ENCODE results near the gene ZSCAN10. TPM values are rescaled to one million over a fixed set of nuclear protein-coding genes. Genes with fewer than 3 reads are reported as not detected.
A peak's percentile ranks its signal among the peaks of the same experiment; 100 is the strongest.

The ZSCAN10 gene
- total and polyA plus RNA-seq, 9 of the 15 experiments (the other 6 are each of a cell fraction or from before 2014, with no cell fraction given) = 0.22 TPM; not detected in 8

- no peak for TF ChIP-seq GTF2F1 (IDR thresholded peaks at IDR 0.05; ENCODE audit: low read depth, low read length)
- TF ChIP-seq NR2F6 (CRISPR knock-in tag; IDR thresholded peaks at IDR 0.05) = no peak
- TF ChIP-seq ZBTB7A (IDR thresholded peaks at IDR 0.05; ENCODE audit: borderline replicate concordance, control insufficient read depth, low read depth, low read length) = peak; percentile 95
- no peak for TF ChIP-seq ZNF143 (CRISPR knock-in tag; IDR thresholded peaks at IDR 0.05)
- TF ChIP-seq IRF2 (CRISPR knock-in tag; IDR thresholded peaks at IDR 0.05) = no peak
- no peak for TF ChIP-seq TAF7 (tag; IDR thresholded peaks at IDR 0.05)
- TF ChIP-seq NFATC3 (IDR thresholded peaks at IDR 0.05) = no peak
- no peak for TF ChIP-seq CLOCK (CRISPR knock-in tag; IDR thresholded peaks at IDR 0.05; ENCODE audit: borderline replicate concordance)
- TF ChIP-seq SREBF1 (IDR thresholded peaks at IDR 0.05; ENCODE audit: borderline replicate concordance, low read depth, low read length) = no peak
- TF ChIP-seq ZNF146 (CRISPR knock-in tag; IDR thresholded peaks at IDR 0.05; ENCODE audit: unreplicated experiment) = no peak
- no peak for TF ChIP-seq LEF1 (IDR thresholded peaks at IDR 0.05)
- TF ChIP-seq RAD51 (IDR thresholded peaks at IDR 0.05; ENCODE audit: borderline replicate concordance, low read depth) = no peak
- no peak for TF ChIP-seq RBBP5 (IDR thresholded peaks at IDR 0.05; ENCODE audit: borderline replicate concordance, insufficient read depth, low read length, poor library complexity, severe bottlenecking)
- TF ChIP-seq HCFC1 (IDR thresholded peaks at IDR 0.05; ENCODE audit: low read depth, low read length) = peak; percentile 32
- TF ChIP-seq ZNF408 (CRISPR knock-in tag; IDR thresholded peaks at IDR 0.05; ENCODE audit: low read depth) = no peak
- TF ChIP-seq DEAF1 (CRISPR knock-in tag; IDR thresholded peaks at IDR 0.05) = peak; percentile 96
- TF ChIP-seq PCBP2 (IDR thresholded peaks at IDR 0.05; ENCODE audit: low read depth, low read length, poor library complexity, severe bottlenecking) = no peak
- peak; percentile 48 for TF ChIP-seq BHLHE40 (IDR thresholded peaks at IDR 0.05; ENCODE audit: low read length)
- no peak for TF ChIP-seq ELK3 (CRISPR knock-in tag; IDR thresholded peaks at IDR 0.05)
- no peak for TF ChIP-seq U2AF2 (optimal IDR thresholded peaks at IDR 0.05; ENCODE audit: low read depth, low read length)
- TF ChIP-seq BCOR (IDR thresholded peaks at IDR 0.05) = no peak
- TF ChIP-seq POU5F1 (IDR thresholded peaks at IDR 0.05; ENCODE audit: borderline replicate concordance, low read depth, low read length, partially characterized antibody) = no peak
- TF ChIP-seq CAMTA2 (CRISPR knock-in tag; conservative IDR thresholded peaks at IDR 0.05) = no peak
- TF ChIP-seq SMARCE1 (IDR thresholded peaks at IDR 0.05) = no peak
- no peak for TF ChIP-seq FOXK1 (CRISPR knock-in tag; IDR thresholded peaks at IDR 0.05; ENCODE audit: borderline replicate concordance)
- peak; percentile 11; the same call in 1 of the 2 replicates for TF ChIP-seq GATAD2A (IDR thresholded peaks at IDR 0.05)
- TF ChIP-seq ZSCAN29 (IDR thresholded peaks at IDR 0.05) = no peak
These were observed 39.9 kb downstream of the ZSCAN10 start (continued) for GRCh38 chr16:3059041-3059722.
